Parathyroid adenoma (tissue), 2 donors: Measurements from ENCODE around the gene HOXD12.

Experiments
- H2AFZ ChIP-seq: fragments of 300-600 bp; sonication (generic); one replicate; pipeline ENCODE4 v1.7.0; 2017; ENCODE audit warnings: antibody characterized with exemption, mild to moderate bottlenecking
- H3K27ac ChIP-seq: fragments of 300-600 bp; sonication (generic); one replicate; pipeline ENCODE4 v1.7.0; 2017
- H3K27me3 ChIP-seq: fragments of 300-600 bp; sonication (generic); one replicate; pipeline ENCODE4 v1.7.0; 2017; ENCODE audit warnings: low read length; ENCODE audit not compliant: control insufficient read depth, insufficient read depth
- H3K36me3 ChIP-seq: fragments of 300-600 bp; sonication (generic); one replicate; pipeline ENCODE4 v1.7.0; 2017; ENCODE audit warnings: low read length; ENCODE audit not compliant: control insufficient read depth, insufficient read depth
- H3K4me1 ChIP-seq: fragments of 300-600 bp; sonication (generic); one replicate; pipeline ENCODE4 v1.7.0; 2017; ENCODE audit warnings: control low read depth
- H3K4me2 ChIP-seq: fragments of 300-600 bp; sonication (generic); one replicate; pipeline ENCODE4 v1.7.0; 2017; ENCODE audit warnings: low read length
- H3K4me3 ChIP-seq: fragments of 300-600 bp; sonication (generic); one replicate; pipeline ENCODE4 v1.7.0; 2017; ENCODE audit warnings: low read depth, low read length
- H3K79me2 ChIP-seq: fragments of 300-600 bp; sonication (generic); one replicate; pipeline ENCODE4 v1.7.0; 2017; ENCODE audit warnings: control low read depth
- H3K9ac ChIP-seq: fragments of 300-600 bp; sonication (generic); one replicate; pipeline ENCODE4 v1.7.0; 2017; ENCODE audit warnings: mild to moderate bottlenecking
- H3K9me3 ChIP-seq: fragments of 300-600 bp; sonication (generic); one replicate; pipeline ENCODE4 v1.7.0; 2017; ENCODE audit warnings: low read length; ENCODE audit not compliant: control insufficient read depth
- TF ChIP-seq, protein P1 (sequence below): fragments of 300-600 bp; sonication (generic); IDR thresholded peaks from one replicate; pipeline ENCODE4 v1.7.0; 2017; ENCODE audit warnings: antibody characterized with exemption, mild to moderate bottlenecking
- donor health status: primary hyperparathyroidism.

The HOXD12 gene, protein sequence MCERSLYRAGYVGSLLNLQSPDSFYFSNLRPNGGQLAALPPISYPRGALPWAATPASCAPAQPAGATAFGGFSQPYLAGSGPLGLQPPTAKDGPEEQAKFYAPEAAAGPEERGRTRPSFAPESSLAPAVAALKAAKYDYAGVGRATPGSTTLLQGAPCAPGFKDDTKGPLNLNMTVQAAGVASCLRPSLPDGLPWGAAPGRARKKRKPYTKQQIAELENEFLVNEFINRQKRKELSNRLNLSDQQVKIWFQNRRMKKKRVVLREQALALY

DNA sequence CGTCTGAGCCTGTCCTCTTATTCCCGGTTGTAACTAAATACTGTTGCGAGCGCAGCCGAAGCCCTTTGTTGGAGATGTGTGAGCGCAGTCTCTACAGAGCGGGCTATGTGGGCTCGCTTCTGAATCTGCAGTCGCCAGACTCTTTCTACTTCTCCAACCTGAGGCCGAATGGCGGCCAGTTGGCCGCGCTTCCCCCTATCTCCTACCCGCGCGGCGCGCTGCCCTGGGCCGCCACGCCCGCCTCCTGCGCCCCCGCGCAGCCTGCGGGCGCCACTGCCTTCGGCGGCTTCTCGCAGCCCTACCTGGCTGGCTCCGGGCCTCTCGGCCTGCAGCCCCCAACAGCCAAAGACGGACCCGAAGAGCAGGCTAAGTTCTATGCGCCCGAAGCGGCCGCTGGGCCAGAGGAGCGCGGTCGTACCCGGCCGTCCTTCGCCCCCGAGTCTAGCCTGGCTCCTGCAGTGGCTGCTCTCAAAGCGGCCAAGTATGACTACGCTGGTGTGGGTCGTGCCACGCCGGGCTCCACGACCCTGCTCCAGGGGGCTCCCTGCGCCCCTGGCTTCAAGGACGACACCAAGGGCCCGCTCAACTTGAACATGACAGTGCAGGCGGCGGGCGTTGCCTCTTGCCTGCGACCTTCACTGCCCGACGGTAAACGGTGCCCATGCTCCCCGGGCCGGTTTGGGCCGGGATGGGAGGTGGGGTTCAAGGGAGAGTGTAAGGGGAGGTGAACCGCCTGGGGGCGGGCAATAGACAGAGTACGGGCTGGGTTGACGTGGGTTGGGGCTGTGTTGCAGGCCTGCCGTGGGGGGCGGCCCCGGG lies at the start of gene HOXD12:
Gene HOXD12, plus strand, starts transcription at position 68 of the 819 bp plus-strand sequence. Its CDS starts 7 bp downstream, at position 75.
- no peak within 1 kb of the TSS for H3K4me2 ChIP-seq
- TF ChIP-seq, protein P1, sequence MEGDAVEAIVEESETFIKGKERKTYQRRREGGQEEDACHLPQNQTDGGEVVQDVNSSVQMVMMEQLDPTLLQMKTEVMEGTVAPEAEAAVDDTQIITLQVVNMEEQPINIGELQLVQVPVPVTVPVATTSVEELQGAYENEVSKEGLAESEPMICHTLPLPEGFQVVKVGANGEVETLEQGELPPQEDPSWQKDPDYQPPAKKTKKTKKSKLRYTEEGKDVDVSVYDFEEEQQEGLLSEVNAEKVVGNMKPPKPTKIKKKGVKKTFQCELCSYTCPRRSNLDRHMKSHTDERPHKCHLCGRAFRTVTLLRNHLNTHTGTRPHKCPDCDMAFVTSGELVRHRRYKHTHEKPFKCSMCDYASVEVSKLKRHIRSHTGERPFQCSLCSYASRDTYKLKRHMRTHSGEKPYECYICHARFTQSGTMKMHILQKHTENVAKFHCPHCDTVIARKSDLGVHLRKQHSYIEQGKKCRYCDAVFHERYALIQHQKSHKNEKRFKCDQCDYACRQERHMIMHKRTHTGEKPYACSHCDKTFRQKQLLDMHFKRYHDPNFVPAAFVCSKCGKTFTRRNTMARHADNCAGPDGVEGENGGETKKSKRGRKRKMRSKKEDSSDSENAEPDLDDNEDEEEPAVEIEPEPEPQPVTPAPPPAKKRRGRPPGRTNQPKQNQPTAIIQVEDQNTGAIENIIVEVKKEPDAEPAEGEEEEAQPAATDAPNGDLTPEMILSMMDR = no peak
- no peak within 1 kb of the TSS for H3K27ac ChIP-seq
- H3K9me3 ChIP-seq = no peaks in the 10 kb centered on the region
- H3K9ac ChIP-seq = no peak within 1 kb of the TSS
- H3K36me3 ChIP-seq = no peaks in the 10 kb centered on the region
- no peak within 1 kb of the TSS for H2AFZ ChIP-seq
- no peaks in the 10 kb centered on the region for H3K4me1 ChIP-seq
- H3K79me2 ChIP-seq = no peaks in the 10 kb centered on the region
- H3K4me3 ChIP-seq = no peak within 1 kb of the TSS
- H3K27me3 ChIP-seq = peaks cover 31% of the 10 kb centered on the region

DNA sequence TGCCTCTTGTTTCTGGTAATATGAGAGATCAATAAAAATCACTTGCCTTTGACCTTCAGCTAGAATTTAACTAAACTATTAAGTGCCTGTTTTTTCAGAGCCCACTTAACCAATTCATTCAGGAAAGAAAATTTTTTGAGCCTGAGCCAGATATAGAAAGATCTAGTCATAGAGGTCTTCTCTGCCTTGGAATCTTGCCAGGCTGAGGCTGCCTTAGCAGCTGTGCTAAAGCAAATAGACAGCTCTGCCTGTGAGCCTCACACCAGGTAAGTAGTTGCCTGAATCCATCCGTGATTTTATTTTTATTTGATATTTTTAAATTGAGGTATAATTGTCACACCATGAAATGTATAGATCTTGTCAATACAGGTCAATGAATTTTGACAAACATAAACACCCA lies 43.2 kb upstream of the HOXD12 start:
- no peaks in the 10 kb centered on the region for H3K4me1 ChIP-seq
- no peaks in the 10 kb centered on the region for H3K27me3 ChIP-seq
- H3K4me2 ChIP-seq = no peak overlapping the region
- no peak overlapping the region for H3K4me3 ChIP-seq
- H3K79me2 ChIP-seq = no peaks in the 10 kb centered on the region
- TF ChIP-seq, protein P1 = no peak
- no peak overlapping the region for H3K27ac ChIP-seq
- no peaks in the 10 kb centered on the region for H3K9me3 ChIP-seq
- no peak overlapping the region for H2AFZ ChIP-seq
- no peak overlapping the region for H3K9ac ChIP-seq
- H3K36me3 ChIP-seq = no peaks in the 10 kb centered on the region

DNA sequence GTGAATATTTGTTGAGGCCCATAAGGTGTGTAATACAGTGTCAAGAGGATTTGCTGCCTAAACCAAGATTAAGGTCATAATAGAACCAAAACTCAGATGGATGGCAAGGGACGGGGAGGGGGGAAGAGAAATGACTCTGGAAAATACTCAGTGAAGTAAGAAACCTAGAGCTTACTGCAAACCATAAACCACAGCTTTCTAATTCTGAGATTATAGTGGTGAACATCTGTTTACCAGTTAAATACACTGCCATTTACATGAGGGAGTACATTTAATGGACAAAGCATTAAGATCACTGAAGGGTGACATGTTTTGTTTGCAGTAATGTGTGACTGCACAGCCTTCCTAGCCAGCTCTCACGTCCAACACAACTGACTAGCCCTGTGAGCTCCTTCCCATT lies 35.6 kb upstream of the HOXD12 start:
- H3K79me2 ChIP-seq = no peaks in the 10 kb centered on the region
- H3K27me3 ChIP-seq = peaks cover 6% of the 10 kb centered on the region

DNA sequence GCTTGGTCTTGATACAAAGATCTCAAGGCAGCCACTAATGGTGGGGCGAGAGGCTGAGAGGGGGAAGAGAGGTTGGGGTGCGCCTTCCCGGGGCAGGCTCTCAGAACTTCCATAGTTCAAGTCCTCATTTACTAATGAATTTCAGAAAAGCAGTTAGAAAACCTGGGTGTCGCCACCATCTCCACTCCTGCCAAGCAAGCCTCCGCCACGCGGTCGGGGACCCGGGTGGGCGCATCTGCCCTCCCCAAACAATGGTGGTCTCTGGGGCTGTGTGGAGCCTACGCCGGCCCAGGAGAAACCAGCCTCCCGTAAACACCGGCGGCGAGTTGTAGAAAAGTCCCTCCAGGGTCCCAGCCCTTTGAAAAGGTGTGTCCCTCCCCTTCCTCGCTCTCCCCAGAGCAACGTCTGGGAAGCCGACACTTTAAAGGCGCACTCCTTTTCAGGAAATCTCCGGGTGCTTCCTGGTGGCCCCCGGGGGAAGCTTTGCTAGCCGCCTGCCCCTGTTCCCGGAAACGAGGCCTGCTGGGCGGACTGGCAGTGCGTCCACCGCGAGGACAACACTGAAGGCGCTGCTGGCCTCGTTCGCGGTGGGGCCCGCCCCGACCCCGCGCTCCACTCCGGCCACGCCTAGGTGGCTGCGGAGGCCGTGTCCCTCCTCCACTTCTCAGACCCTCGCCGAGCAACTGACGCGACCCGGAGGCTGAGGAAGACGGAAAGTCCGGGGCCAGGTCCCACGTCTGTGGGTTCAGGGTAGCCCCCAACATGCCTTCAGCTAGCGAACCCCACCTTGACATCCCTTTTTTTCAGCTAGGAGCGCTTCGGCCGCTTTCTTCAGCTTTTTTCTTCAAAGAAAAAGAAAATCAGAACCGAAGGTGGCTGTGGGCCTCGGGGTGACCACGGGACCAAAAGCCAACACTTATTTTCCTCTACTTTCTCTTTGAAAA lies 32.7 kb upstream of the HOXD12 start:
- Histone ChIP-seq H3K4me2 (peak overlapping the region; percentile 67), H3K4me3 (peak overlapping the region; percentile 45), H3K4me1 (no peaks in the 10 kb centered on the region), H3K9ac (no peak overlapping the region), H3K36me3 (no peaks in the 10 kb centered on the region), H3K79me2 (no peaks in the 10 kb centered on the region), H2AFZ (peak overlapping the region; percentile 21), H3K27me3 (peaks cover 13% of the 10 kb centered on the region), H3K9me3 (no peaks in the 10 kb centered on the region), H3K27ac (no peak overlapping the region)
- TF ChIP-seq, protein P1 = no peak

More for the DNA sequence above, 35.6 kb upstream of the HOXD12 start:
- H3K9me3 ChIP-seq = no peaks in the 10 kb centered on the region
- H2AFZ ChIP-seq = no peak overlapping the region
- no peaks in the 10 kb centered on the region for H3K36me3 ChIP-seq
- H3K4me2 ChIP-seq = no peak overlapping the region
- TF ChIP-seq, protein P1 = no peak
- H3K27ac ChIP-seq = no peak overlapping the region
- H3K4me3 ChIP-seq = no peak overlapping the region
- H3K4me1 ChIP-seq = no peaks in the 10 kb centered on the region
- H3K9ac ChIP-seq = no peak overlapping the region
